Memory B cell (primary cell): Measurements from ENCODE around the gene PDE7B.

ENCODE experiments used
- ATAC-seq: fragments of 150-1000 bp; cut with Tn5 transposase; 2 replicates; pipeline ENCODE4 v1.10.0; 2021; ENCODE audit warnings: low read depth, mild to moderate bottlenecking, moderate library complexity
- DNase-seq, 2 donors: peaks; one replicate each; pipeline ENCODE4 v3.0.0; 2022; ENCODE audit warnings: low spot score in 2 of 2
- H3K27ac Mint-ChIP-seq: one replicate; pipeline ENCODE4 v1.8.0; 2022; ENCODE audit warnings: mild to moderate bottlenecking, moderate library complexity, mixed read lengths
- H3K27me3 Mint-ChIP-seq: one replicate; pipeline ENCODE4 v1.8.0; 2022; ENCODE audit warnings: mixed read lengths
- H3K36me3 Mint-ChIP-seq: one replicate; pipeline ENCODE4 v1.8.0; 2022; ENCODE audit warnings: mild to moderate bottlenecking, mixed read lengths
- H3K4me1 Mint-ChIP-seq: one replicate; pipeline ENCODE4 v1.8.0; 2022; ENCODE audit warnings: mixed read lengths
- H3K4me3 Mint-ChIP-seq: one replicate; pipeline ENCODE4 v1.8.0; 2022; ENCODE audit warnings: mild to moderate bottlenecking, moderate library complexity, mixed read lengths
- H3K9me3 Mint-ChIP-seq: one replicate; pipeline ENCODE4 v1.8.0; 2022; ENCODE audit warnings: mixed read lengths

Gene PDE7B

GRCh38 chr6:135909737-135910387 lies 58.4 kb downstream of the PDE7B start:
- H3K9me3 Mint-ChIP-seq = no peaks in the 10 kb centered on the region
- ATAC-seq (peak; percentile 88), DNase-seq (peak; percentile 55 to 71)
- H3K4me1 Mint-ChIP-seq = no peaks in the 10 kb centered on the region
- H3K4me3 Mint-ChIP-seq = no peak overlapping the region
- no peaks in the 10 kb centered on the region for H3K27me3 Mint-ChIP-seq
- no peaks in the 10 kb centered on the region for H3K36me3 Mint-ChIP-seq
- no peak overlapping the region for H3K27ac Mint-ChIP-seq

- Mint-ChIP-seq H3K27me3 (no peaks in the 10 kb centered on the region), H3K36me3 (no peaks in the 10 kb centered on the region), H3K4me1 (no peaks in the 10 kb centered on the region), H3K9me3 (no peaks in the 10 kb centered on the region), H3K4me3 (no peak overlapping the region), H3K27ac (no peak overlapping the region)
- ATAC-seq (no peak), DNase-seq (no peak)
These were observed 59.5 kb downstream of the PDE7B start for GRCh38 chr6:135910790-135911618.

GRCh38 chr6:135913785-135914184 lies 62.3 kb downstream of the PDE7B start:
- H3K27me3 Mint-ChIP-seq = peaks cover 3% of the 10 kb centered on the region
- no peaks in the 10 kb centered on the region for H3K36me3 Mint-ChIP-seq
- DNase-seq (no peak), ATAC-seq (no peak)
- no peaks in the 10 kb centered on the region for H3K9me3 Mint-ChIP-seq
- H3K4me1 Mint-ChIP-seq = no peaks in the 10 kb centered on the region
- no peak overlapping the region for H3K4me3 Mint-ChIP-seq
- no peak overlapping the region for H3K27ac Mint-ChIP-seq

GRCh38 chr6:135919026-135919425 lies 67.5 kb downstream of the PDE7B start:
- Mint-ChIP-seq H3K9me3 (no peaks in the 10 kb centered on the region), H3K4me3 (no peak overlapping the region), H3K36me3 (no peaks in the 10 kb centered on the region), H3K27ac (no peak overlapping the region), H3K27me3 (peaks cover 3% of the 10 kb centered on the region), H3K4me1 (peaks cover 2% of the 10 kb centered on the region)
- DNase-seq (no peak), ATAC-seq (no peak)

GRCh38 chr6:135920689-135921088 lies 69.2 kb downstream of the PDE7B start:
- Mint-ChIP-seq H3K9me3 (no peaks in the 10 kb centered on the region), H3K36me3 (no peaks in the 10 kb centered on the region), H3K27me3 (peaks cover 3% of the 10 kb centered on the region), H3K27ac (no peak overlapping the region), H3K4me3 (no peak overlapping the region), H3K4me1 (peaks cover 2% of the 10 kb centered on the region)
- ATAC-seq (no peak), DNase-seq (no peak)

- H3K27me3 Mint-ChIP-seq = peaks cover 3% of the 10 kb centered on the region
- no peak overlapping the region for H3K4me3 Mint-ChIP-seq
- no peaks in the 10 kb centered on the region for H3K9me3 Mint-ChIP-seq
- no peak for ATAC-seq
- peaks cover 2% of the 10 kb centered on the region for H3K4me1 Mint-ChIP-seq
- no peak overlapping the region for H3K27ac Mint-ChIP-seq
- no peak for DNase-seq
- H3K36me3 Mint-ChIP-seq = no peaks in the 10 kb centered on the region
These were observed 69.7 kb downstream of the PDE7B start for GRCh38 chr6:135921188-135921587.

GRCh38 chr6:135922174-135922573 lies 70.7 kb downstream of the PDE7B start:
- no peak overlapping the region for H3K4me3 Mint-ChIP-seq
- peaks cover 2% of the 10 kb centered on the region for H3K4me1 Mint-ChIP-seq
- DNase-seq = no peak
- no peaks in the 10 kb centered on the region for H3K9me3 Mint-ChIP-seq
- H3K27ac Mint-ChIP-seq = no peak overlapping the region
- no peak for ATAC-seq
- peaks cover 3% of the 10 kb centered on the region for H3K27me3 Mint-ChIP-seq
- no peaks in the 10 kb centered on the region for H3K36me3 Mint-ChIP-seq

GRCh38 chr6:135922746-135923145 lies 71.2 kb downstream of the PDE7B start:
- DNase-seq (no peak), ATAC-seq (no peak)
- H3K36me3 Mint-ChIP-seq = no peaks in the 10 kb centered on the region
- H3K27ac Mint-ChIP-seq = no peak overlapping the region
- no peak overlapping the region for H3K4me3 Mint-ChIP-seq
- H3K4me1 Mint-ChIP-seq = peaks cover 2% of the 10 kb centered on the region
- no peaks in the 10 kb centered on the region for H3K9me3 Mint-ChIP-seq
- H3K27me3 Mint-ChIP-seq = peaks cover under 1% of the 10 kb centered on the region

GRCh38 chr6:135932651-135933050 lies 81.2 kb downstream of the PDE7B start:
- Mint-ChIP-seq H3K4me1 (no peaks in the 10 kb centered on the region), H3K36me3 (peaks cover 5% of the 10 kb centered on the region), H3K27me3 (no peaks in the 10 kb centered on the region), H3K4me3 (no peak overlapping the region), H3K27ac (no peak overlapping the region), H3K9me3 (peaks cover 8% of the 10 kb centered on the region)
- ATAC-seq (no peak), DNase-seq (no peak)

- H3K9me3 Mint-ChIP-seq = no peaks in the 10 kb centered on the region
- H3K36me3 Mint-ChIP-seq = no peaks in the 10 kb centered on the region
- peak overlapping the region; percentile 24 for H3K27ac Mint-ChIP-seq
- no peaks in the 10 kb centered on the region for H3K27me3 Mint-ChIP-seq
- ATAC-seq = no peak
- no peak for DNase-seq
- H3K4me1 Mint-ChIP-seq = no peaks in the 10 kb centered on the region
- no peak overlapping the region for H3K4me3 Mint-ChIP-seq
These were observed 84.6 kb downstream of the PDE7B start for GRCh38 chr6:135935941-135936601.

GRCh38 chr6:135936606-135937005 lies 85.1 kb downstream of the PDE7B start:
- no peaks in the 10 kb centered on the region for H3K9me3 Mint-ChIP-seq
- no peak for DNase-seq
- H3K4me1 Mint-ChIP-seq = no peaks in the 10 kb centered on the region
- no peaks in the 10 kb centered on the region for H3K27me3 Mint-ChIP-seq
- no peaks in the 10 kb centered on the region for H3K36me3 Mint-ChIP-seq
- ATAC-seq = no peak
- H3K27ac Mint-ChIP-seq = no peak overlapping the region
- H3K4me3 Mint-ChIP-seq = no peak overlapping the region

GRCh38 chr6:135937106-135937505 lies 85.6 kb downstream of the PDE7B start:
- no peak for ATAC-seq
- no peaks in the 10 kb centered on the region for H3K36me3 Mint-ChIP-seq
- no peaks in the 10 kb centered on the region for H3K4me1 Mint-ChIP-seq
- no peaks in the 10 kb centered on the region for H3K9me3 Mint-ChIP-seq
- no peak overlapping the region for H3K27ac Mint-ChIP-seq
- DNase-seq = no peak
- no peaks in the 10 kb centered on the region for H3K27me3 Mint-ChIP-seq
- no peak overlapping the region for H3K4me3 Mint-ChIP-seq

- no peak overlapping the region for H3K27ac Mint-ChIP-seq
- no peaks in the 10 kb centered on the region for H3K4me1 Mint-ChIP-seq
- H3K27me3 Mint-ChIP-seq = no peaks in the 10 kb centered on the region
- H3K36me3 Mint-ChIP-seq = no peaks in the 10 kb centered on the region
- ATAC-seq = no peak
- H3K9me3 Mint-ChIP-seq = no peaks in the 10 kb centered on the region
- H3K4me3 Mint-ChIP-seq = no peak overlapping the region
- no peak for DNase-seq
These were observed 87.2 kb downstream of the PDE7B start for GRCh38 chr6:135938576-135939207.

- H3K9me3 Mint-ChIP-seq = no peaks in the 10 kb centered on the region
- no peak for ATAC-seq
These were observed 87.7 kb downstream of the PDE7B start for GRCh38 chr6:135939208-135939591.

More at GRCh38 chr6:135939208-135939591, 87.7 kb downstream of the PDE7B start:
- no peak overlapping the region for H3K27ac Mint-ChIP-seq
- no peaks in the 10 kb centered on the region for H3K27me3 Mint-ChIP-seq
- H3K36me3 Mint-ChIP-seq = no peaks in the 10 kb centered on the region
- H3K4me1 Mint-ChIP-seq = no peaks in the 10 kb centered on the region
- no peak for DNase-seq
- no peak overlapping the region for H3K4me3 Mint-ChIP-seq
